Measurements from ENCODE around the gene NLGN1.
A peak's percentile ranks its signal among the peaks of the same experiment; 100 is the strongest.
"Not testable (repeated sequence)": the region's sequence is repeated elsewhere in the genome, so short reads cannot be mapped to it uniquely, and the experiment has no call there.

NLGN1 gene

GRCh38 chr3:173429527-173429926, 32.0 kb downstream of the NLGN1 start:
- DNase-seq (ENCODE audit: low spot score): no peak

- DNase-seq (ENCODE audit: low spot score): no peak
These were observed 33.0 kb downstream of the NLGN1 start for GRCh38 chr3:173430576-173430975.

- no peak for DNase-seq (ENCODE audit: low spot score)
These were observed 41.5 kb downstream of the NLGN1 start for GRCh38 chr3:173439004-173439403.

- DNase-seq (ENCODE audit: low spot score): no peak
These were observed 43.0 kb downstream of the NLGN1 start for GRCh38 chr3:173440514-173440913.

GRCh38 chr3:173451561-173451960, 54.0 kb downstream of the NLGN1 start:
- not testable (repeated sequence) for DNase-seq (ENCODE audit: low spot score)

GRCh38 chr3:173463250-173463649, 65.7 kb downstream of the NLGN1 start:
- no peak for DNase-seq (ENCODE audit: low spot score)

- no peak for DNase-seq (ENCODE audit: low spot score)
These were observed 67.6 kb downstream of the NLGN1 start for GRCh38 chr3:173465112-173465511.

GRCh38 chr3:173465898-173466678, 68.5 kb downstream of the NLGN1 start:
- no peak for DNase-seq (ENCODE audit: low spot score)

GRCh38 chr3:173467501-173467900, 70.0 kb downstream of the NLGN1 start:
- DNase-seq (ENCODE audit: low spot score): no peak

- DNase-seq (ENCODE audit: low spot score): no peak
These were observed 75.7 kb downstream of the NLGN1 start for GRCh38 chr3:173473237-173473636.

- DNase-seq (ENCODE audit: low spot score): no peak
These were observed 81.8 kb downstream of the NLGN1 start for GRCh38 chr3:173479301-173479700.

GRCh38 chr3:173501931-173502489, 104.5 kb downstream of the NLGN1 start:
- no peak for DNase-seq (ENCODE audit: low spot score)

GRCh38 chr3:173502983-173503568, 105.5 kb downstream of the NLGN1 start:
- no peak for DNase-seq (ENCODE audit: low spot score)

GRCh38 chr3:173510565-173510964, 113.0 kb downstream of the NLGN1 start:
- DNase-seq (ENCODE audit: low spot score): no peak

- no peak for DNase-seq (ENCODE audit: low spot score)
These were observed 115.6 kb downstream of the NLGN1 start for GRCh38 chr3:173513123-173513522.

- peak; percentile 65 for DNase-seq (ENCODE audit: low spot score)
These were observed 131.6 kb downstream of the NLGN1 start for GRCh38 chr3:173529062-173529711.

GRCh38 chr3:173531602-173532001, 134.1 kb downstream of the NLGN1 start:
- no peak for DNase-seq (ENCODE audit: low spot score)

GRCh38 chr3:173538410-173538809, 140.9 kb downstream of the NLGN1 start:
- no peak for DNase-seq (ENCODE audit: low spot score)

GRCh38 chr3:173545590-173545989, 148.0 kb downstream of the NLGN1 start:
- DNase-seq (ENCODE audit: low spot score): not testable (repeated sequence)

GRCh38 chr3:173547070-173547469, 149.5 kb downstream of the NLGN1 start:
- no peak for DNase-seq (ENCODE audit: low spot score)

- no peak for DNase-seq (ENCODE audit: low spot score)
These were observed 150.7 kb downstream of the NLGN1 start for GRCh38 chr3:173548261-173548660.

- no peak for DNase-seq (ENCODE audit: low spot score)
These were observed 155.0 kb downstream of the NLGN1 start for GRCh38 chr3:173552526-173552925.
